NCI-H460 (cell line): ENCODE results near the gene ZDHHC8. TPM values are rescaled to one million over a fixed set of nuclear protein-coding genes. Genes with fewer than 3 reads are reported as not detected.
A peak's percentile ranks its signal among the peaks of the same experiment; 100 is the strongest.

Source experiments
- DNase-seq: peaks from one replicate; pipeline ENCODE4 v3.0.0-alpha.2; 2016; ENCODE audit warnings: low read depth; ENCODE audit errors: extremely low read depth
- total RNA-seq: library from RNA; depleted of rRNA; stranded (reverse); fragments of >200 nt; shearing (Covaris generic); gene quantifications from 2 replicates; pipeline ENCODE4 v1.2.3, GENCODE V29; 2014

The ZDHHC8 gene
- total RNA-seq, 1 experiment from 2014 or later = 8.1 TPM

- no peak for DNase-seq
These were observed 3.0 kb upstream of the ZDHHC8 start for GRCh38 chr22:20128619-20128901.

GRCh38 chr22:20128902-20129746 lies 2.5 kb upstream of the ZDHHC8 start:
- DNase-seq = peak; percentile 16

- no peak for DNase-seq
These were observed 1.9 kb upstream of the ZDHHC8 start for GRCh38 chr22:20129747-20130014.

GRCh38 chr22:20130319-20130718 lies 1.3 kb upstream of the ZDHHC8 start:
- DNase-seq = no peak

- peak; percentile 35 for DNase-seq
These were observed 640 bp upstream of the ZDHHC8 start for GRCh38 chr22:20130731-20131596.

GRCh38 chr22:20131859-20132685 lies 468 bp downstream of the ZDHHC8 start:
- DNase-seq = no peak

- no peak for DNase-seq
These were observed 1.2 kb downstream of the ZDHHC8 start for GRCh38 chr22:20132686-20133246.

GRCh38 chr22:20133930-20134549 lies 2.4 kb downstream of the ZDHHC8 start:
- DNase-seq = no peak

- no peak for DNase-seq
These were observed 3.7 kb downstream of the ZDHHC8 start for GRCh38 chr22:20135265-20135664.

- no peak for DNase-seq
These were observed 4.4 kb downstream of the ZDHHC8 start for GRCh38 chr22:20135806-20136602.

GRCh38 chr22:20136603-20136873 lies 4.9 kb downstream of the ZDHHC8 start:
- DNase-seq = no peak

- DNase-seq = no peak
These were observed 5.5 kb downstream of the ZDHHC8 start for GRCh38 chr22:20137113-20137512.

- no peak for DNase-seq
These were observed 6.2 kb downstream of the ZDHHC8 start for GRCh38 chr22:20137671-20138416.

GRCh38 chr22:20138417-20138738 lies 6.8 kb downstream of the ZDHHC8 start:
- no peak for DNase-seq

- DNase-seq = no peak
These were observed 7.3 kb downstream of the ZDHHC8 start for GRCh38 chr22:20138868-20139267.

- DNase-seq = no peak
These were observed 7.9 kb downstream of the ZDHHC8 start for GRCh38 chr22:20139391-20140106.

GRCh38 chr22:20140107-20140445 lies 8.5 kb downstream of the ZDHHC8 start:
- DNase-seq = no peak

- no peak for DNase-seq
These were observed 8.9 kb downstream of the ZDHHC8 start for GRCh38 chr22:20140521-20140964.
